ENCODE measurements around the gene DOC2B.

DNA sequence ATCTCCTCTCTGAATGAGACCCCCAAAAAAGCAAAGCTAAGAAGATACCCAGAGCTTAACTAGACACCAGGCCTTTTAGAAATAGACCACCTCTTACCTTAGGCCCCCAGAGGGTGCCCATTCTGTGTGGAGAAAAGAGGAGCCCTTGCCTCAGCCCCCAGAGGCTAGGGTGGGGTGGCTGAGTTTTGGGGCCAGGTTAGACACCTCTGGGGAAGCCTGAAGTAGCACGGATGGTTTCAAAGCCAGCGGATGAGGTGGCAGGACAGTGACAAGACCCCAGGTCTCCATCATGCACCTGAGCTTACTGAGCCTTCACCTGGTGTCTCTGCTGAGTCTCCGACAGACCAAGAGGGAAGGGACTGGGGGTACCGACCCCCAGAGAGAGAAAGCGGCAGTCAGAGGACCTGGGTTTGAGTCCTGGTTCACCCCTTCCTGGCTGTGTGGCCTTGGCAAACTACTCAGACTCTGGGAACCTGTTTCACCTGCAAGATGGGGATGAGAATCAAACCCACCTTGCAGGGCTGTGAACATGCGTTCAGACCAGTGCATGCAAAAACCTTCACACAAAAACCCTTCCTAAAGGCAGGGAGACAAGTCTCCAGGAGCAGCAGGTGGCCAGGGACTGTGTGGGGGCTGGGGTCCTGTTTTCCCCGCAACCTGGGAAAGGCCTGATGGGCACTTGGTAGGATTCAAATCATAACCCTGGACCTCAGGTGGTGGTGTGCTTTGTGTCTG is 36.3 kb downstream of the DOC2B start:
- TF ChIP-seq FOXM1 (IDR thresholded peaks at IDR 0.05; ENCODE audit: borderline replicate concordance) (no peak), SP1 (IDR thresholded peaks at IDR 0.05) (no peak), BHLHE40 (IDR thresholded peaks at IDR 0.05; ENCODE audit: borderline replicate concordance) (no peak)
